ENCODE data around the gene IL2.
A peak's percentile ranks its signal among the peaks of the same experiment; 100 is the strongest.

IL2 gene

DNA sequence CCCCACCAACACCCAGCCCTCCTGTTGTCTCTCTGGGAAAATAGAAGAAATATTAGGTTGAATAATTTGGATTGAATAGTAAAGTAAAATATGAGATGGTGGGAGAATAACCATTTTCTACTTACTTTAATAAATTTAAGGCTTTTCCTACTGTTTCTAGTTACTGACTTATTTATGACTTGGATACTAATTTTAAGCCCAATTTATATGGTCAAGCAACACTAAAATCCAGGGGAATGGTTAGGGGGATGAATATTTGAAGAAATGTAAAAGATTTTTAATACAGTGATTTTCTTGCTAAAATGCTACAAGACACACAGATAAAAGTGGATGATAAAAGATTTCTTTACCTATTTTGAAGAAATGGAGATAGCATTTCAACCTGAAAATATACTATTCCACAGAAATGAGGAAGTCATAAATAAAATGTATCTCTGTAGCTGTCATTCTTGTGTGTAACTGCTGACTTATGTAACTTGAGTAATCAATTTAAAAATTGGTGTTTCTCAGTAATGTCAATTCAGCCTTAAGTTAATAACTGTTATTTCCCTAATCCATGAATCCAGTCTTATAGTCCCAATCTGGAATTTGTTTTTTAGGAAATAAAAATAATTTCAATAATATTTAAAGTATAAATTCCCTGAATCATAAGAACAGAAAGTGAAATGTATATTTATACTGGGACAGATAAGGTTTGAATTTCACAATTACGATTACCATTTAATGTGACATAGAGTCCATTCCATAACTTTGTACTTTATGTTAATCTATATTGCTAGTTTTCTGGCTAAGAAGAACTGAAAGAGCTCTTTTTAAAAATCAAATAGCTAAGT, 24.3 kb upstream of the IL2 start:
- TF ChIP-seq, protein P1, sequence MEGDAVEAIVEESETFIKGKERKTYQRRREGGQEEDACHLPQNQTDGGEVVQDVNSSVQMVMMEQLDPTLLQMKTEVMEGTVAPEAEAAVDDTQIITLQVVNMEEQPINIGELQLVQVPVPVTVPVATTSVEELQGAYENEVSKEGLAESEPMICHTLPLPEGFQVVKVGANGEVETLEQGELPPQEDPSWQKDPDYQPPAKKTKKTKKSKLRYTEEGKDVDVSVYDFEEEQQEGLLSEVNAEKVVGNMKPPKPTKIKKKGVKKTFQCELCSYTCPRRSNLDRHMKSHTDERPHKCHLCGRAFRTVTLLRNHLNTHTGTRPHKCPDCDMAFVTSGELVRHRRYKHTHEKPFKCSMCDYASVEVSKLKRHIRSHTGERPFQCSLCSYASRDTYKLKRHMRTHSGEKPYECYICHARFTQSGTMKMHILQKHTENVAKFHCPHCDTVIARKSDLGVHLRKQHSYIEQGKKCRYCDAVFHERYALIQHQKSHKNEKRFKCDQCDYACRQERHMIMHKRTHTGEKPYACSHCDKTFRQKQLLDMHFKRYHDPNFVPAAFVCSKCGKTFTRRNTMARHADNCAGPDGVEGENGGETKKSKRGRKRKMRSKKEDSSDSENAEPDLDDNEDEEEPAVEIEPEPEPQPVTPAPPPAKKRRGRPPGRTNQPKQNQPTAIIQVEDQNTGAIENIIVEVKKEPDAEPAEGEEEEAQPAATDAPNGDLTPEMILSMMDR (IDR thresholded peaks at IDR 0.05; ENCODE audit: low read depth, low read length): no peak
- H3K4me3 ChIP-seq (ENCODE audit: low read depth, low read length): no peak overlapping the region

DNA sequence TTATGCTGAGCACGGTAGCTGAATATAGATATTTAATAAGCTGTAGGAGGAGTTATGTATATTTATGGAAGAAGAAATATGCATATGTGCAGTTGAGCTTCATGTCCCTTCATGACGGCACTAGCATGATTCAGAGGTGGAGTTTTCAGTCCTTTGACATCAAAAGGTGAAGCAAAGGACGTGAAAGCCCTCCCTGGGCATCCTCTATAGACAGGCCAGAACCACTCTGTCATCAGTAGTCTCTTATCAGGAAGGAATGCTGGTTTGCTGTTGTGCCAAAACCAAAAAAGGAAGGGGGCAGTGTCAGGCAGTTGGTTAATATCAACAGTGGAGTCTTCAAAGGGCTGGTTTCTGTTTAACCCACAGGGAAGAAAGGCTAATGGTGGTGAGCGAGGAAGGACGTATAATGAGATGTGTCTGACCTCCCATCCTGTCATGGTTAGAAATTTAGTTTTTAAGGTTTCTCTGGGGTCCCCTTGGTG, 23.5 kb upstream of the IL2 start:
- TF ChIP-seq, protein P1 (IDR thresholded peaks at IDR 0.05; ENCODE audit: low read depth, low read length): no peak
- no peak overlapping the region for H3K4me3 ChIP-seq (ENCODE audit: low read depth, low read length)

DNA sequence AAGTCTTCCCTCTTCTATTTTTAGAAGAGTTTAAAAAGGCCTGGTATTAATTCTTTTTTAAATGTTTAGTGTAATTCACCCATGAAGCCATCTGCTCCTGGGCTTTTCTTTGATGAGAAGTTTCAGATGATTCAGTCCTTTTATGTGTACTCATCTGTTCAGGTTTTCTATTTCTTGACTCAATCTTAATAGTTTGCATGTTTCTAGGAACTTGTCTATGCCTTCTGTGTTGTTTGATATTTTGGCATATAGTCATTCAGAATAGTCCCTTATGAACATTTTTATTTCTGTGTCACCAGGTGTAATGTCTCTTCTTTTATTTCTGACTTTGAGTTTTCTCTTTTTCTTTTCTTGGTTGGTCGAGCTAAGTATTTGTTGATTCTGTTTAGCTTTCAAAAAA, 20.2 kb upstream of the IL2 start:
- TF ChIP-seq, protein P1 (IDR thresholded peaks at IDR 0.05; ENCODE audit: low read depth, low read length): no peak
- no peak overlapping the region for H3K4me3 ChIP-seq (ENCODE audit: low read depth, low read length)

DNA sequence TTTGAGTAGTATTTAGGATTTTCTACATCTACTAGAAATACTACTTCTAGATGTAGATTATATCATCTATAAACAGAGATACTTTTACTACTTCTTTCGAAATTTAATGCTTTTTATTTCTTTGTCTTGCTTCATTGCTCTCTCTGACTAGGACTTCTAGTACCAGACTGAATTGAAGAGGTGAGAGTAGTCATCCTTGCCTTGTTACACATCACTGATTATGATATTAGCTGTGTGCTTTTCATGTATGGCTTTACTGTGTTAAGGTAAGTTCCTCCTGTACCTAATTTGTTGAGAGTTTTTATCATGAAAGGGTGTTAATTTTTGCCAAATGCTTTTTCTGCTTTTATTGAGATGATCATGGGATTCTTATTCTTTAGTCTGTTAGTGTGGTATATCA, 19.6 kb upstream of the IL2 start:
- TF ChIP-seq, protein P1 (IDR thresholded peaks at IDR 0.05; ENCODE audit: low read depth, low read length): no peak
- no peak overlapping the region for H3K4me3 ChIP-seq (ENCODE audit: low read depth, low read length)

DNA sequence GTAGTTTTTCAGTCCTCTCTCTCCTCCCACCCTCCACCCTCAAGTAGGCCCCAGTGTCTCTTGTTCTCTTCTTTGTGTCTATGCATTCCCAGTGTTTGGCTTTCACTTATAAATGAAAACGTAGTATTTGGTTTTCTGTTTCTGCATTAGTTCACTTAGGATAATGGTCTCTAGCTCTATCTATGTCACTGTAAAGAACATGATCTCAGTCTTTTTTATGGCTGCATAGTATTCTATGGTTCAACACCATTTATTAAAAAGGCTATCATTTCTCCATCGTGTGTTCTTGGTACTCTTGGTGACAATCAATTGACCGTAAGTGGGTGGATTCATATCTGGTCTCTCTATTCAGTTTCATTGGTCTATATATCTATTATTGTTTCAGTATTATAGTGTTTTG, 18.7 kb upstream of the IL2 start:
- H3K4me3 ChIP-seq (ENCODE audit: low read depth, low read length): no peak overlapping the region
- TF ChIP-seq, protein P1 (IDR thresholded peaks at IDR 0.05; ENCODE audit: low read depth, low read length): no peak

DNA sequence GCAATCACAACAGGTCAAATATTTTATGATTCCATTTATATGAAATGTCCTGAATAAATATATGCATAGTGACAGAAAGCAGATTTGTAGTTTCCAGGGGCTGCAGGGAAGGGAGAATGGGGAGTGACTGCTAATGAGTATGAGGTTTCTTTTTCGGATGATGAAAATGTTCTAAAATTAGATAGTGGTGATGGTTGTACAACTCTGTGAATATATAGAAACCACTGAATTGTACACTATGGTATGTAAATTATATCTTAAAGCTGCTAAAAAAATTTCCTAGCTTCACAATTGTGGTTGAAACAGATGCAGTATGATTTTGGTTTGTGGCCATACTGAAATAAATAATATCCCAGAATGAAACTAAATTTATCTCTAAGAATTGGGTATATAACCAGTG, 12.9 kb upstream of the IL2 start:
- TF ChIP-seq, protein P1 (IDR thresholded peaks at IDR 0.05; ENCODE audit: low read depth, low read length): no peak
- no peak overlapping the region for H3K4me3 ChIP-seq (ENCODE audit: low read depth, low read length)

DNA sequence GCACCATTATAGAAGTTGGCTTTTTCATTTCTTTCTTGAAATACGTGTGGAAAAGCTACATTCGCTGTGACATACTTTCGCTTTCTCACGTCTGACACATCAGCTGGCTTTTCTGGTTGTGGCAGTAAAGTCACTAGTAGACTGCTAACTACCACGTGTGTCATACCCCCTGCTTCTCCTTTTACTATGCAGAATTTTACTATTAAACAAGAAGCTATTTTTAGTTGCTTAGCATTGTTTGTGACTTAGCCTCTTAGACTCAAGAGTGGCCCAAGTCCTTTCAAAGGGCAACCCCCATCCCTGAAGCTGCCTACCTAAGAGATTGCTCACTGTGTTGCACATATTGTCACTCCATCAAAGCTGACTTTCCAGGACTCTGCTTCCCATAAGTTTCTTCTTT, 2.1 kb upstream of the IL2 start:
- TF ChIP-seq, protein P1 (IDR thresholded peaks at IDR 0.05; ENCODE audit: low read depth, low read length): no peak
- peak overlapping the region; percentile 56 for H3K4me3 ChIP-seq (ENCODE audit: low read depth, low read length)
